HEK293 (cell line): ENCODE results near the gene RGL2.

Experiments used
- CTCF ChIA-PET: fragments of 350-600 bp; formaldehyde crosslinking; extraction: SDS; loops from one replicate; lab custom pipeline; 2021; ENCODE audit warnings: antibody characterized with exemption; lab: Yijun Ruan, JAX
- POLR2A ChIA-PET: fragments of 300-600 bp; formaldehyde crosslinking; extraction: SDS; loops from one replicate; lab custom pipeline; 2020; ENCODE audit warnings: antibody characterized with exemption, inconsistent platforms; lab: Yijun Ruan, JAX
- H3K27ac ChIP-seq: fragments of 200-500 bp; sonication (Bioruptor generic); 2 replicates; pipeline ENCODE4 v1.5.1; 2014; ENCODE audit warnings: low read depth, low read length, control low read depth, inconsistent platforms; ENCODE audit errors: extremely low read depth
- H3K36me3 ChIP-seq, 2 experiments: fragments of 200-500 bp in 1 of 2; sonication (Bioruptor generic) in 1 of 2; 1 replicate in 1 of 2; 2 replicates in 1 of 2; pipeline ENCODE4 v1.5.1; 2014 to 2017; ENCODE audit warnings: inconsistent platforms in 2 of 2, low read length in 2 of 2; ENCODE audit not compliant: control insufficient read depth in 2 of 2, insufficient read depth in 1 of 2
- H3K4me1 ChIP-seq: fragments of 200-500 bp; sonication (Bioruptor generic); 2 replicates; pipeline ENCODE4 v1.5.1; 2014; ENCODE audit warnings: mild to moderate bottlenecking, low read length, inconsistent platforms; ENCODE audit not compliant: control insufficient read depth, insufficient read depth
- H3K4me3 ChIP-seq: 2 replicates; pipeline ENCODE4 v1.5.1; 2011; ENCODE audit warnings: low read depth, mild to moderate bottlenecking, control low read depth, low read length, moderate library complexity
- H3K9me3 ChIP-seq: fragments of 200-500 bp; sonication (Bioruptor generic); 2 replicates; pipeline ENCODE4 v1.5.1; 2014; ENCODE audit warnings: low read depth, low read length, inconsistent platforms; ENCODE audit not compliant: control insufficient read depth, insufficient read depth
- CTCF ChIP-seq: fragments of 450-650 bp; formaldehyde crosslinking; IDR thresholded peaks from 2 replicates; pipeline ENCODE4 v1.5.1; 2016; ENCODE audit warnings: missing biosample characterization, missing genetic modification characterization
- HIC1 ChIP-seq: fragments of 450-650 bp; formaldehyde crosslinking; IDR thresholded peaks from 2 replicates; pipeline ENCODE4 v1.5.1; 2016; ENCODE audit warnings: missing biosample characterization, missing genetic modification characterization
- HOXC10 ChIP-seq: sonication (generic); formaldehyde crosslinking; IDR thresholded peaks from 2 replicates; pipeline ENCODE4 v1.8.1; 2023; ENCODE audit warnings: mild to moderate bottlenecking, missing genetic modification reagents
- KLF8 ChIP-seq: fragments of 450-650 bp; formaldehyde crosslinking; IDR thresholded peaks from 2 replicates; pipeline ENCODE4 v1.5.1; 2016; ENCODE audit warnings: missing biosample characterization, missing genetic modification characterization
- KLF9 ChIP-seq: fragments of 450-650 bp; formaldehyde crosslinking; IDR thresholded peaks from 2 replicates; pipeline ENCODE4 v1.5.1; 2016; ENCODE audit warnings: missing biosample characterization, missing genetic modification characterization, low read depth
- PRDM2 ChIP-seq: fragments of 450-650 bp; formaldehyde crosslinking; IDR thresholded peaks from 2 replicates; pipeline ENCODE4 v1.5.1; 2016; ENCODE audit warnings: missing biosample characterization, missing genetic modification characterization, borderline replicate concordance
- ZBTB11 ChIP-seq: fragments of 450-650 bp; formaldehyde crosslinking; conservative IDR thresholded peaks from 2 replicates; pipeline ENCODE4 v1.5.1; 2016; ENCODE audit warnings: low read depth, missing biosample characterization, missing genetic modification characterization
- ZBTB21 ChIP-seq: fragments of 450-650 bp; formaldehyde crosslinking; IDR thresholded peaks from 2 replicates; pipeline ENCODE4 v1.5.1; 2017; ENCODE audit warnings: missing biosample characterization, missing genetic modification characterization
- ZBTB7A ChIP-seq: fragments of 450-650 bp; formaldehyde crosslinking; IDR thresholded peaks from 2 replicates; pipeline ENCODE4 v1.5.1; 2016; ENCODE audit warnings: low read depth, missing biosample characterization, missing genetic modification characterization
- ZIC2 ChIP-seq: fragments of 450-650 bp; formaldehyde crosslinking; IDR thresholded peaks from 2 replicates; pipeline ENCODE4 v1.5.1; 2016; ENCODE audit warnings: missing biosample characterization, missing genetic modification characterization
- ZNF121 ChIP-seq: fragments of 450-650 bp; formaldehyde crosslinking; IDR thresholded peaks from 2 replicates; pipeline ENCODE4 v1.5.1; 2016; ENCODE audit warnings: missing biosample characterization, missing genetic modification characterization
- ZNF133 ChIP-seq: fragments of 450-650 bp; formaldehyde crosslinking; IDR thresholded peaks from 2 replicates; pipeline ENCODE4 v1.5.1; 2016; ENCODE audit warnings: missing biosample characterization, missing genetic modification characterization
- ZNF184 ChIP-seq: fragments of 450-650 bp; IDR thresholded peaks from 2 replicates; pipeline ENCODE4 v1.5.1; 2018; ENCODE audit warnings: missing biosample characterization, mild to moderate bottlenecking, missing genetic modification characterization
- ZNF610 ChIP-seq: fragments of 450-650 bp; formaldehyde crosslinking; IDR thresholded peaks from 2 replicates; pipeline ENCODE4 v1.5.1; 2016; ENCODE audit warnings: missing biosample characterization, missing genetic modification characterization, borderline replicate concordance
- ZNF624 ChIP-seq: fragments of 450-650 bp; formaldehyde crosslinking; IDR thresholded peaks from 2 replicates; pipeline ENCODE4 v1.5.1; 2017; ENCODE audit warnings: missing biosample characterization, missing genetic modification characterization
- ZNF639 ChIP-seq: fragments of 450-650 bp; formaldehyde crosslinking; IDR thresholded peaks from 2 replicates; pipeline ENCODE4 v1.5.1; 2016; ENCODE audit warnings: missing biosample characterization, missing genetic modification characterization
- ZNF747 ChIP-seq: fragments of 450-650 bp; formaldehyde crosslinking; IDR thresholded peaks from 2 replicates; pipeline ENCODE4 v1.5.1; 2016; ENCODE audit warnings: missing biosample characterization, missing genetic modification characterization
- ZSCAN4 ChIP-seq: fragments of 450-650 bp; formaldehyde crosslinking; IDR thresholded peaks from 2 replicates; pipeline ENCODE4 v1.5.1; 2017; ENCODE audit warnings: missing biosample characterization, missing genetic modification characterization

Gene RGL2

GRCh38 chr6:33319939-33320314 is 21.2 kb upstream of the RGL2 start (continued):
- no peak for TF ChIP-seq PRDM2 (tag by site-specific recombination)
- TF ChIP-seq HOXC10, result no peak
- TF ChIP-seq ZNF747 (tag by site-specific recombination), result no peak
- no peak for TF ChIP-seq ZSCAN4 (tag by site-specific recombination)
- TF ChIP-seq ZNF133 (tag by site-specific recombination), result no peak
- 0 out of 2 replicates have a peak, but pooled peaks have one; percentile 14 for TF ChIP-seq ZNF639 (tag by site-specific recombination)
- TF ChIP-seq HIC1 (tag by site-specific recombination), result no peak
- no peak for TF ChIP-seq KLF9 (tag by site-specific recombination)
- no peak for TF ChIP-seq CTCF (tag by site-specific recombination)

GRCh38 chr6:33318426-33319073 is 19.8 kb upstream of the RGL2 start:
- Histone ChIP-seq H3K4me1 (peaks cover 25% of the 10 kb centered on the region), H3K4me3 (peak overlapping the region; percentile 58), H3K36me3 (peaks cover 14 to 41% of the 10 kb centered on the region in 2 experiments), H3K9me3 (no peaks in the 10 kb centered on the region), H3K27ac (peak overlapping the region; percentile 35)
- ChIA-PET POLR2A (interaction anchor here (0.6 to 3.3 kb wide), 21 partner anchors 11 to 347 kb away, joined by 3 to 57 read pairs (median 6); partner anchors contain the start of genes B3GALT4, CUTA, PFDN6 and PHF1), CTCF (interaction anchor here (0.6 to 2.9 kb wide), 14 partner anchors 13 to 271 kb away, joined by 3 to 21 read pairs (median 4); partner anchors contain the start of genes B3GALT4 and RGL2)
- TF ChIP-seq ZNF133 (tag by site-specific recombination) (no peak), ZBTB7A (tag by site-specific recombination) (no peak), ZNF184 (no peak), KLF8 (tag by site-specific recombination) (no peak), ZNF121 (peak; percentile 52; the same call in 1 of the 2 replicates), ZNF624 (tag by site-specific recombination) (no peak), ZBTB21 (0 out of 2 replicates have a peak, but pooled peaks have one; percentile 7), ZNF610 (tag by site-specific recombination) (no peak), ZIC2 (tag by site-specific recombination) (0 out of 2 replicates have a peak, but pooled peaks have one; percentile 14), ZBTB11 (tag by site-specific recombination) (no peak)
